Stimulated activated CD8-positive, alpha-beta memory T cell treated with anti-CD3 and anti-CD28 coated beads, Interleukin-15, amount 100 ng/mL, for 1 hour (primary cell): ENCODE results near the gene DIDO1.
"Not testable (repeated sequence)": the region's sequence is repeated elsewhere in the genome, so short reads cannot be mapped to it uniquely, and the experiment has no call there.

Source experiments
- DNase-seq: peaks from one replicate; pipeline ENCODE4 v3.0.0-alpha.2; 2020; ENCODE audit warnings: low read depth

The DIDO1 gene

GRCh38 chr20:62852841-62853240, 73.5 kb downstream of the DIDO1 start:
- DNase-seq: no peak

DNA sequence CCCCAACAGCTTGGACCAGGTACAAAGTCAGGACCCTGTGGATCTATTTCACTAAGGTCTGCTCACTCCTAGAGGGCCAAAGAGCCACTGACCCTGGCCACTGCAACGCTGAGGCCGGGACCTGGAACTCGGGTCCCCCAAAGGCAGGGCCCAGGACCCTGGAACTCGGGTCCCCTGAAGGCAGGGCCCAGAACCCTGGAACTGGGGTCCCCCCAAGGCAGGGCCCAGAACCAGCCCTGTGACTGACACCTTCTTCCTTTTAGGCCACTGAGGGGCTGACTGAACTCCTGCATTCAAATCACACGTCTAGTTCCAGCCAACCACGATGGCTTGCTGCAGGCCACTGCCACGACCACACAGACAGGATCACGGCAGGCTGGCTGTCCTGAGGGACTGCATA, 74.1 kb downstream of the DIDO1 start:
- DNase-seq: no peak

- no peak for DNase-seq
These were observed 75.9 kb downstream of the DIDO1 start for GRCh38 chr20:62850333-62850974.

- DNase-seq: no peak
These were observed 76.9 kb downstream of the DIDO1 start for GRCh38 chr20:62849431-62849830.

GRCh38 chr20:62848917-62849316, 77.4 kb downstream of the DIDO1 start:
- not testable (repeated sequence) for DNase-seq

GRCh38 chr20:62846166-62846890, 80.0 kb downstream of the DIDO1 start:
- DNase-seq: no peak

- no peak for DNase-seq
These were observed 80.7 kb downstream of the DIDO1 start for GRCh38 chr20:62845416-62846160.

GRCh38 chr20:62844182-62844581, 82.1 kb downstream of the DIDO1 start:
- no peak for DNase-seq

- DNase-seq: no peak
These were observed 82.6 kb downstream of the DIDO1 start for GRCh38 chr20:62843656-62844055.

DNA sequence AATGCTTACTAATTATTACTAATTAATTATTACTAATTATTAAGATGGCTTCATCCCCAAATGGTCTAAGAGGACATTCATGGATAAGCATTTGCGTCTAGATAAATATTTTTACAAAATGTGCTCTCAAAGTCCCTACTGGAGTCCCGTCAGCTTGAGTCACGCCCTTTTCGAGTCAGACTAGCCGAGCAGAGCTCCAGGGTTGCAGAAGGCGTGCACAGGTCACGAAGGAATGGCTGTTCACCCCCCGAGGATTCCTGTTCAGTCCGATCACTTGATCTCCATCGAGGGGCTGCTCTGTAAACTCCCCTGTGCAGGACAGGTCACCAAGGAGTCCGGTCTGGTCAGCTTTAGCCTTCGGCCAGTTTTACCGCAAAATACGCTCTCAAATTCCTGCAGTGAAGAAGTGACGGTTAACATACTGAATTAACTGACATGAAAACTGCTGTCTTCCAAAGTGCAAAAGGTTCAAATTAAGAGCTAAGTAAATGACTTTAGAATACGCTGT, 84.5 kb downstream of the DIDO1 start:
- DNase-seq: no peak

DNA sequence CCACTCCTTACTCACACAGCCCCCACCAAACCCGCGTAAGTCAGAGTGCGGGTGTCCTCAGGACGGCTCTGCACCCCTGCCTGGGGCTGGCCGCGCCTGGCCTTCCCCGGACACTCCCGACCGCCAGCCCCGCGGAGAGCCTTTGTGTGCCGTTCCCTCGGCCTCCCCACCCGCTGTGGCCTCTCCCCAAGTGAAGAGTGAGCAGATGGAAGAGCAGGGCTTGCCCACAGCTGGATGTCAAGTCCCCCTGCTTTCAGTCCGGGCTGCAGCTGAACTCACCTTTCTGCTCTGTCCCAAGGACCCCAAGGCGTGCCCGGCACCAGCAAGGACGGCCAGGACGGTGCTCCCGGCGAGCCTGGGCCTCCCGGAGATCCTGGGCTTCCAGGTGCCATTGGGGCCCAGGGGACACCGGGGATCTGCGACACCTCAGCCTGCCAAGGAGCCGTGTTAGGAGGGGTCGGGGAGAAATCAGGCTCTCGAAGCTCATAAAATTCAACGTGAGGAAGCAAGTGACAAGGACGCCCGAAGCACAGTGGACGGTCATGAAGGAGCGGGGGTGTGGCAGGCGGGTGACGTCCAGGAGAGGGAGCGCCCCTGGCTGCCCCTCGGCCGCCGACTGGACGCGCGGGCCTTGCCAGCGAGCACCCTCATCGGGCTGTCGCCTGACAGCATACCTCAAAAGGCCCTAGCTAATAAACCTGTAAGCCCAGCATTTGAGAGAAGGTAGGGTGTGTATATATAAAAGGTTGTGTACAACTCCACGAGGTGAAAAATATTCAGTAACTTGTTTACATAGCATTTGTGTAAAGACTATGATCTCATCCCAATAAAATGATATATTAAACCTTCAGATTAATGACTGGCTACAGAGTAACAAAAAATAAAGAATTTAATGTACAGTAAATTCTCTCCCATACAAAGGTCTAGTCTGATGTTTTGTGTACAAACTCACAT, 85.8 kb downstream of the DIDO1 start:
- no peak for DNase-seq

DNA sequence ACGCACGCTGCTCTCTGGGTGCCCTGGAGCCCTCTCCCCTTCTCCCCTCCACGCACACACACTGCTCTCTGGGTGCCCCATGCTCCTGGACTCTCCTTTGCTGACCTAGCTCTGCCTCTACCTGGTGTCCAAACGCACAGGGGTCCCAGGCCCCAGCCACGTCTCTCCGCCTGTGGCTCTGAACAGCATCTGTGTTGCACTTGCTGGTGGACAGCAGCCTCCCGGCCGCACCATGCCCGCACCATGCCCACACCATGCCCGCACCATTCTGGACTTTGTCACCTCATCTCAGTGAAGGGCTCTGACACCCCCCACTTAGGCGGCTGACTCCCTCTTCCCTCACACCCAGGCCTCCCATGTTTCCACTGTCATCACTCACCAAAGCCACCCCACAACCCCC, 86.5 kb downstream of the DIDO1 start:
- DNase-seq: no peak

- no peak for DNase-seq
These were observed 87.0 kb downstream of the DIDO1 start for GRCh38 chr20:62839261-62839660.

GRCh38 chr20:62838128-62838891, 88.0 kb downstream of the DIDO1 start:
- DNase-seq: no peak

- DNase-seq: no peak
These were observed 88.5 kb downstream of the DIDO1 start for GRCh38 chr20:62837790-62838127.

DNA sequence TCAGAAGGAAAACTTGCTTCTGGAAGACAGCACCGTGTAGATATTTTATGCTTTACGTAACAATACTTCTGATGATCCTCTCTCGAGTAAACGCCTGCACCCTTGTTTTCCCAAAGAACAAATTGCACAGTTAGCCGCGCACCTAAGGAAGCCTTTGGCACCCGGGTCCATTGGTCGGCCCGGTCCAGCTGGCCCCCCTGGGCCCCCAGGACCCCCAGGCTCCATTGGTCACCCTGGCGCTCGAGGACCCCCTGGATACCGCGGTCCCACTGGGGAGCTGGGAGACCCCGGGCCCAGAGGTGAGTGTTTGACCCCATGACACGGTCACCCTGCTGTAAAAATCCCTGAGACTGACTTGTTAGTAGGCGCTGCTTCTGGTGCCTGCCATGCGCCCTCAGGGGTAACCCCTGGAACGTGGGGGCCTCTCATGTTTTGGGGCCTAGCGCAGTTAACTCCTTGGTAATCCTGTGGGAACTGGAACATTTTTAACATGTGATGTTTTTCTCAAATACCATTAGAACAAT, 89.3 kb downstream of the DIDO1 start:
- DNase-seq: no peak

DNA sequence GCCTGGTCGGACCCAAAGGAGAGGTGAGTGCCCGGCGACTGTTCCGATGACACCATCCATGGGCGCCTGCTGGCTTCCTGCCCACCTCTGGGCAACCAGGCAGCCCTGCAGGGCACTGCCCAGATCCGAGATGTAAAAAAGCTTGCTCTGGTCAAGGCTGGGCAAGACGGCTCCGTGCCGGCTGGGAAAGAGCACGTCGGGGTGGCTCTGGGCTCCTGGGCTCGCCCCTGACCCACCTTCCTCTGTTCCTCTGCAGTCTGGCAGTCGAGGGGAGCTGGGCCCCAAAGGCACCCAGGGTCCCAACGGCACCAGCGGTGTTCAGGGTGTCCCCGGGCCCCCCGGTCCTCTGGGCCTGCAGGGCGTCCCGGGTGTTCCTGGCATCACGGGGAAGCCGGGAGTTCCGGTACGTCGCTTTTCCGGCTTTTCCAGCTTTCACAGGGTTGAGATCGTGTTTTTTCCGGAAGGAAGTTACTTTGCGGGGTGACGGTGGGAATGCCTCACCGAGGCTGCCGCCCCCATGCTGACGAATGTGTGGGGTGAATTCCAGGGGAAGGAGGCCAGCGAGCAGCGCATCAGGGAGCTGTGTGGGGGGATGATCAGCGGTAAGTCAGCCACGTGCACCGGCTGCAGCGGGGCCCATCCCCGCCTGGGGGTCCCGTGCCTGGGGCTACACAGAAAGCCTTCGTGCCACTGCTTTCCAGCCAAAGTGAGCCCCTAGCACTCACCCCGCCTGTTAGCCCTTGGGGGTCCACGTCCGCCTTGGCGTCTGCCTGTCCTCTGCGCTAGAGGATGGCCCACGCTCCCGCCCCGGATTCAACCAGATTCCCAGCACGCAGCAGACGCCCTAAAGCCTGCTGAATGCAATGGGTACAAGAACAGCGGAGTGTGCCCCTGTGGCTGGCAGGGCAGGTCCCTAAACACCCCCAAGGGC, 90.1 kb downstream of the DIDO1 start:
- DNase-seq: no peak

DNA sequence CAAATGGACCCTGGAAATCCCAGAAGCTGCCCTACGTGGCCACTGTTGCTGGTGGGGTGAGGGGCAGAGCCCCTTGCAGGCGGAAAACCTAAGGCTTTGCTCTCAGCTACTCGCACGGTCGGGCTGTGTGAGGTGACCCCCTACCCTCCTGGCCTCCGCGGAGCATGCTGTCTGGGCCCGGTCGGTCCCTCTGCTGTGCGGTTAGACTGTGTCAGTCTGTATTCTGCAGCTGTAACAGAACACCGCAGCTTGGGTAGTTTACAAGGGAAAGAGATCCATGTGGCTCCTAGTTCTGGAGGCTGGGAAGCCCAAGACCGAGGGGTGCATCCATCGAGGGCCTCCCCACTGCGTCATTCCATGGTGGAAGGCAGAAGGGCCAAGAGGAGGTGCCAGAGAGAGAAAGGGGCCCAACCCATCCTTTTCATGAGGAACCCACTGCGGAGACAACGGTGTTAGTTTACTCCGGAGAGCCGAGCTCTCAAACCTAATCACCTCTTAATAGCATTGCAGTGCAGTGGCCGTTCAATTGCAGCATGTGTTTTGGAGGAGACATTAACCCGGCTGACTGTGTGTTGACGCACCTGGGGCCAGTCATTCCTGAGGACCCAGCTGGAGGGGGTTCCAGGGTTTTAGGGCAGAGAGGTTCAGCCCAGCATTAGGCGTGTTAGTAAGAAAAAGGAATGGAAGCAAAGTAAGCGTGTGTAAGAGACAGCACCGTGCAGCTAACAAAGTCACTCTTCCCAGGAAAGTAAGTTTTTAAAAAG, 91.2 kb downstream of the DIDO1 start:
- no peak for DNase-seq

GRCh38 chr20:62832951-62833391, 93.3 kb downstream of the DIDO1 start:
- no peak for DNase-seq
